GM18507 (cell line): ENCODE measurements around the gene MMGT1.

Experiments
- DNase-seq: peaks from one replicate; pipeline ENCODE4 v3.0.0; 2011; ENCODE audit warnings: low read depth; ENCODE audit not compliant: insufficient read length; ENCODE audit errors: extremely low spot score
- FAIRE-seq: peaks from 2 replicates; lab custom pipeline; 2011; peaks lifted over from hg19 to GRCh38; lab: Jason Lieb, UNC

Gene MMGT1

GRCh38 chrX:135973548-135974278 is at the start of gene MMGT1:
Gene MMGT1 (minus strand): TSS chrX:135973988. CDS start chrX:135973675, 313 bp downstream.
- FAIRE-seq: peak; percentile 81
- DNase-seq: peak; percentile 77

- FAIRE-seq: peak; percentile 69
These were observed 48.1 kb upstream of the MMGT1 start for GRCh38 chrX:136021903-136022302.

GRCh38 chrX:136021160-136021559 is 47.4 kb upstream of the MMGT1 start:
- DNase-seq (no peak), FAIRE-seq (peak; percentile 74)

More at GRCh38 chrX:136021903-136022302, 48.1 kb upstream of the MMGT1 start:
- DNase-seq: no peak

GRCh38 chrX:136019226-136019625 is 45.4 kb upstream of the MMGT1 start:
- FAIRE-seq (no peak), DNase-seq (no peak)

GRCh38 chrX:136016881-136017280 is 43.1 kb upstream of the MMGT1 start:
- DNase-seq (no peak), FAIRE-seq (no peak)

GRCh38 chrX:136015016-136015415 is 41.2 kb upstream of the MMGT1 start:
- no peak for FAIRE-seq
- no peak for DNase-seq

- FAIRE-seq (no peak), DNase-seq (no peak)
These were observed 14.5 kb upstream of the MMGT1 start for GRCh38 chrX:135988245-135988644.

GRCh38 chrX:135985973-135986310 is 12.2 kb upstream of the MMGT1 start:
- DNase-seq (no peak), FAIRE-seq (no peak)

GRCh38 chrX:135985157-135985972 is 11.6 kb upstream of the MMGT1 start, which contains the start of gene SLC9A6:
Gene SLC9A6 (plus strand): TSS chrX:135985435. CDS start chrX:135985659, 224 bp downstream.
- FAIRE-seq (peak; percentile 65), DNase-seq (peak; percentile 46)

GRCh38 chrX:135984791-135985156 is 11.0 kb upstream of the MMGT1 start:
- DNase-seq (no peak), FAIRE-seq (peak; percentile 64)

GRCh38 chrX:135984256-135984655 is 10.5 kb upstream of the MMGT1 start:
- peak; percentile 12 for FAIRE-seq
- no peak for DNase-seq

GRCh38 chrX:135982860-135983259 is 9.1 kb upstream of the MMGT1 start:
- no peak for DNase-seq
- no peak for FAIRE-seq

- DNase-seq (no peak), FAIRE-seq (no peak)
These were observed 7.9 kb upstream of the MMGT1 start for GRCh38 chrX:135981668-135982067.

GRCh38 chrX:135981010-135981409 is 7.2 kb upstream of the MMGT1 start:
- no peak for FAIRE-seq
- no peak for DNase-seq

- DNase-seq (no peak), FAIRE-seq (no peak)
These were observed 3.8 kb upstream of the MMGT1 start for GRCh38 chrX:135977611-135978010.

GRCh38 chrX:135975421-135975820 is 1.6 kb upstream of the MMGT1 start:
- FAIRE-seq (no peak), DNase-seq (no peak)

- DNase-seq (peak; percentile 45), FAIRE-seq (peak; percentile 47)
These were observed 580 bp upstream of the MMGT1 start for GRCh38 chrX:135974279-135974856.

- FAIRE-seq: peak; percentile 51
- DNase-seq: no peak
These were observed 702 bp downstream of the MMGT1 start for GRCh38 chrX:135973025-135973547.

GRCh38 chrX:135951291-135951690 is 22.5 kb downstream of the MMGT1 start:
- DNase-seq (no peak), FAIRE-seq (no peak)

GRCh38 chrX:135944486-135944885 is 29.3 kb downstream of the MMGT1 start:
- FAIRE-seq (no peak), DNase-seq (no peak)
